ENCODE results near the gene TUSC2. TPM values are rescaled to one million over a fixed set of nuclear protein-coding genes. Genes with fewer than 3 reads are reported as not detected.

Gene TUSC2
- total and polyA plus RNA-seq, 9 of the 15 experiments (the other 6 are each of a cell fraction or from before 2014, with no cell fraction given) = 2.8 to 67.5 (median 25.8) TPM

DNA sequence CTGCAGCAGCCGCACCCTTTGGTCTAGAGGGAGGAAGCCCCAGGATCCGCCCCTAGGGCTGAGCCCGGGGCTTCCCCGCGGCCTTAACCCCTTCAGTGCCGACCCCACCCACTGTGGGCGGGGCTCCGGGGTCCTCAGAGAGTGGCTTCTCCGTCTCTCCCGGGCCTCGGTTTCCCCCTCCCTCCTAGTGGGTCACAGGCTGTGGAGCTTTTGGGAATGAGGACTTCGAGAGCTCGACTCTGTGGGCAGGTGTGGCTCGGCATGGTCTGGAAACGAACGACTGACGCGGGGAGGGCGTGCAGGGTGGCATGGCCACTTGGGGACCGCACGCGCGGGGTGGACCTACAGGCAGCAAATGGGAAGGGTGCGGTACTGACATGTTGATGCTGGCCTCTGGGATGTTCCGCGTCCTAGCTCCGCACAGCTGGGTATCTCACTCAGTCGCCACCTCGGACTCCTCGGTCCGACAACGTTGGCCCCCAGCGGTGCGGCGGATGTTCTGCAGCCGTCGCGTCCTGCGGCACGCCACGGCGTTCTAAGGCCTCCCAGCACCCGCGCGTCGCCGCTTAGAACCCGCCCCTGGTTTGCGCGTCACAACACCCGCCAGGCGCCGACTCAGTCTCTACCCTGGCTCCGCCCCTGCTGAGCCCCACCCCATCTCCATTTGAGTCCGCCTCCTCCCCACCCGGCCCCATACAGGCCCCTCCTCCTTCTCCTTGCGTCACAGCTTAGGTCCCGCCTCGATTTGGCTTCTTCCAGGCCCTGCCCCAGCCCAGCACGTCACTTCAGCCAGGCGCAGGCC, 29.0 kb downstream of the TUSC2 start, which contains the start of the genes HYAL3 and NAA80 (continued):
- TF ChIP-seq CHD1 (IDR thresholded peaks at IDR 0.05; ENCODE audit: low read length) (no peak), FOXA1 (IDR thresholded peaks at IDR 0.05; ENCODE audit: borderline replicate concordance) (no peak), FUS (optimal IDR thresholded peaks at IDR 0.05; ENCODE audit: low read depth, low read length) (no peak), CEBPB (tag; IDR thresholded peaks at IDR 0.05) (no peak), HMG20B (CRISPR knock-in tag; IDR thresholded peaks at IDR 0.05) (no peak), MED1 (CRISPR knock-in tag; IDR thresholded peaks at IDR 0.05; ENCODE audit: borderline replicate concordance) (no peak), ETS2 (tag; IDR thresholded peaks at IDR 0.05; ENCODE audit: borderline replicate concordance, poor library complexity, severe bottlenecking) (no peak), PTRF (tag; IDR thresholded peaks at IDR 0.05) (no peak), ZNF3 (CRISPR knock-in tag; IDR thresholded peaks at IDR 0.05) (no peak), TARDBP (IDR thresholded peaks at IDR 0.05) (no peak), TRIM24 (IDR thresholded peaks at IDR 0.05) (no peak), CC2D1A (IDR thresholded peaks at IDR 0.05) (0 out of 2 replicates have a peak, but pooled peaks have one; percentile 13), ARID2 (IDR thresholded peaks at IDR 0.05) (no peak), IRF2 (CRISPR knock-in tag; IDR thresholded peaks at IDR 0.05) (no peak), CGGBP1 (CRISPR knock-in tag; IDR thresholded peaks at IDR 0.05) (no peak), TBL1XR1 (IDR thresholded peaks at IDR 0.05; ENCODE audit: low read length in 2 of 2) (no peak), ZNF764 (CRISPR knock-in tag; IDR thresholded peaks at IDR 0.05; ENCODE audit: low read depth) (no peak)
- TF ChIP-seq, protein P1, sequence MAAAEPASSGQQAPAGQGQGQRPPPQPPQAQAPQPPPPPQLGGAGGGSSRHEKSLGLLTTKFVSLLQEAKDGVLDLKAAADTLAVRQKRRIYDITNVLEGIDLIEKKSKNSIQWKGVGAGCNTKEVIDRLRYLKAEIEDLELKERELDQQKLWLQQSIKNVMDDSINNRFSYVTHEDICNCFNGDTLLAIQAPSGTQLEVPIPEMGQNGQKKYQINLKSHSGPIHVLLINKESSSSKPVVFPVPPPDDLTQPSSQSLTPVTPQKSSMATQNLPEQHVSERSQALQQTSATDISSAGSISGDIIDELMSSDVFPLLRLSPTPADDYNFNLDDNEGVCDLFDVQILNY (CRISPR knock-in tag; IDR thresholded peaks at IDR 0.05) = no peak
- TF ChIP-seq, protein P2, sequence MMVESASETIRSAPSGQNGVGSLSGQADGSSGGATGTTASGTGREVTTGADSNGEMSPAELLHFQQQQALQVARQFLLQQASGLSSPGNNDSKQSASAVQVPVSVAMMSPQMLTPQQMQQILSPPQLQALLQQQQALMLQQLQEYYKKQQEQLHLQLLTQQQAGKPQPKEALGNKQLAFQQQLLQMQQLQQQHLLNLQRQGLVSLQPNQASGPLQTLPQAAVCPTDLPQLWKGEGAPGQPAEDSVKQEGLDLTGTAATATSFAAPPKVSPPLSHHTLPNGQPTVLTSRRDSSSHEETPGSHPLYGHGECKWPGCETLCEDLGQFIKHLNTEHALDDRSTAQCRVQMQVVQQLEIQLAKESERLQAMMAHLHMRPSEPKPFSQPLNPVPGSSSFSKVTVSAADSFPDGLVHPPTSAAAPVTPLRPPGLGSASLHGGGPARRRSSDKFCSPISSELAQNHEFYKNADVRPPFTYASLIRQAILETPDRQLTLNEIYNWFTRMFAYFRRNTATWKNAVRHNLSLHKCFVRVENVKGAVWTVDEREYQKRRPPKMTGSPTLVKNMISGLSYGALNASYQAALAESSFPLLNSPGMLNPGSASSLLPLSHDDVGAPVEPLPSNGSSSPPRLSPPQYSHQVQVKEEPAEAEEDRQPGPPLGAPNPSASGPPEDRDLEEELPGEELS (CRISPR knock-in tag; IDR thresholded peaks at IDR 0.05; ENCODE audit: borderline replicate concordance) = no peak
- TF ChIP-seq, protein P3, sequence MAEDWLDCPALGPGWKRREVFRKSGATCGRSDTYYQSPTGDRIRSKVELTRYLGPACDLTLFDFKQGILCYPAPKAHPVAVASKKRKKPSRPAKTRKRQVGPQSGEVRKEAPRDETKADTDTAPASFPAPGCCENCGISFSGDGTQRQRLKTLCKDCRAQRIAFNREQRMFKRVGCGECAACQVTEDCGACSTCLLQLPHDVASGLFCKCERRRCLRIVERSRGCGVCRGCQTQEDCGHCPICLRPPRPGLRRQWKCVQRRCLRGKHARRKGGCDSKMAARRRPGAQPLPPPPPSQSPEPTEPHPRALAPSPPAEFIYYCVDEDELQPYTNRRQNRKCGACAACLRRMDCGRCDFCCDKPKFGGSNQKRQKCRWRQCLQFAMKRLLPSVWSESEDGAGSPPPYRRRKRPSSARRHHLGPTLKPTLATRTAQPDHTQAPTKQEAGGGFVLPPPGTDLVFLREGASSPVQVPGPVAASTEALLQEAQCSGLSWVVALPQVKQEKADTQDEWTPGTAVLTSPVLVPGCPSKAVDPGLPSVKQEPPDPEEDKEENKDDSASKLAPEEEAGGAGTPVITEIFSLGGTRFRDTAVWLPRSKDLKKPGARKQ (CRISPR knock-in tag; IDR thresholded peaks at IDR 0.05) = no peak
- TF ChIP-seq, protein P4, sequence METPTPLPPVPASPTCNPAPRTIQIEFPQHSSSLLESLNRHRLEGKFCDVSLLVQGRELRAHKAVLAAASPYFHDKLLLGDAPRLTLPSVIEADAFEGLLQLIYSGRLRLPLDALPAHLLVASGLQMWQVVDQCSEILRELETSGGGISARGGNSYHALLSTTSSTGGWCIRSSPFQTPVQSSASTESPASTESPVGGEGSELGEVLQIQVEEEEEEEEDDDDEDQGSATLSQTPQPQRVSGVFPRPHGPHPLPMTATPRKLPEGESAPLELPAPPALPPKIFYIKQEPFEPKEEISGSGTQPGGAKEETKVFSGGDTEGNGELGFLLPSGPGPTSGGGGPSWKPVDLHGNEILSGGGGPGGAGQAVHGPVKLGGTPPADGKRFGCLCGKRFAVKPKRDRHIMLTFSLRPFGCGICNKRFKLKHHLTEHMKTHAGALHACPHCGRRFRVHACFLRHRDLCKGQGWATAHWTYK (CRISPR knock-in tag; IDR thresholded peaks at IDR 0.05) = peak; percentile 62
